ENCODE measurements around the gene PTPRG.

- TF ChIP-seq POLR2A (IDR thresholded peaks at IDR 0.05) (no peak), CTCF (IDR thresholded peaks at IDR 0.05) (no peak)
These were observed 33.9 kb downstream of the PTPRG start for GRCh38 chr3:61595288-61595687.
